Measurements from ENCODE around the gene E2F1.
"Not testable (repeated sequence)": the region's sequence is repeated elsewhere in the genome, so short reads cannot be mapped to it uniquely, and the experiment has no call there.

Gene E2F1

GRCh38 chr20:33710681-33711445, 24.7 kb upstream of the E2F1 start:
- DNase-seq: no peak

GRCh38 chr20:33709905-33710541, 23.8 kb upstream of the E2F1 start:
- DNase-seq: no peak

- no peak for DNase-seq
Measured at GRCh38 chr20:33709398-33709797, 23.2 kb upstream of the E2F1 start.

- DNase-seq: no peak
Measured at GRCh38 chr20:33707668-33708067, 21.5 kb upstream of the E2F1 start.

- no peak for DNase-seq
Measured at GRCh38 chr20:33704197-33704924, 18.2 kb upstream of the E2F1 start.

- no peak for DNase-seq
Measured at GRCh38 chr20:33703498-33704137, 17.4 kb upstream of the E2F1 start.

GRCh38 chr20:33702861-33703260, 16.7 kb upstream of the E2F1 start:
- DNase-seq: no peak

- no peak for DNase-seq
Measured at GRCh38 chr20:33701629-33702450, 15.7 kb upstream of the E2F1 start.

- not testable (repeated sequence) for DNase-seq
Measured at GRCh38 chr20:33700696-33701441, 14.7 kb upstream of the E2F1 start.

GRCh38 chr20:33698966-33699365, 12.8 kb upstream of the E2F1 start:
- not testable (repeated sequence) for DNase-seq

- no peak for DNase-seq
Measured at GRCh38 chr20:33697129-33697528, 10.9 kb upstream of the E2F1 start.

GRCh38 chr20:33696448-33696847, 10.3 kb upstream of the E2F1 start:
- DNase-seq: no peak

- no peak for DNase-seq
Measured at GRCh38 chr20:33694639-33695012, 8.4 kb upstream of the E2F1 start.

GRCh38 chr20:33693741-33694638, 7.8 kb upstream of the E2F1 start:
- peak; percentile 82 for DNase-seq

GRCh38 chr20:33693289-33693688, 7.1 kb upstream of the E2F1 start:
- DNase-seq: no peak

GRCh38 chr20:33689973-33690372, 3.8 kb upstream of the E2F1 start:
- no peak for DNase-seq

- no peak for DNase-seq
Measured at GRCh38 chr20:33689493-33689892, 3.3 kb upstream of the E2F1 start.

GRCh38 chr20:33688938-33689424, 2.8 kb upstream of the E2F1 start:
- no peak for DNase-seq

- DNase-seq: no peak
Measured at GRCh38 chr20:33687993-33688937, 2.1 kb upstream of the E2F1 start.

Measured in retina (tissue), 1 donor.